Activated CD8-positive, alpha-beta T cell treated with anti-CD3 and anti-CD28 coated beads for 36 hours (primary cell): ENCODE data around the gene SCNN1B. TPM values are rescaled to one million over a fixed set of nuclear protein-coding genes. Genes with fewer than 3 reads are reported as not detected.
A peak's percentile ranks its signal among the peaks of the same experiment; 100 is the strongest.
"Not testable (repeated sequence)": the region's sequence is repeated elsewhere in the genome, so short reads cannot be mapped to it uniquely, and the experiment has no call there.

Experiments used
- ATAC-seq: fragments of 200-7000 bp; cut with Tn5 transposase; one replicate; pipeline ENCODE4 v1.10.0; 2021; ENCODE audit warnings: mild to moderate bottlenecking, moderate library complexity
- CTCF ChIA-PET: fragments of 350-600 bp; sonication (Branson Sonifier 250); formaldehyde crosslinking; loops from one replicate; lab custom pipeline; 2021; ENCODE audit warnings: antibody characterized with exemption; lab: Charles Lee
- POLR2A ChIA-PET: fragments of 350-600 bp; sonication (Branson Sonifier 250); formaldehyde crosslinking; loops from one replicate; lab custom pipeline; 2021; ENCODE audit warnings: antibody characterized with exemption; lab: Charles Lee
- DNase-seq: peaks from one replicate; pipeline ENCODE4 v3.0.0-alpha.2; 2020
- H3K27ac Mint-ChIP-seq: one replicate; pipeline ENCODE4 v1.8.0; 2021; ENCODE audit warnings: mild to moderate bottlenecking, mixed read lengths
- H3K27me3 Mint-ChIP-seq: one replicate; pipeline ENCODE4 v1.8.0; 2021; ENCODE audit warnings: mixed read lengths
- H3K36me3 Mint-ChIP-seq: one replicate; pipeline ENCODE4 v1.8.0; 2021; ENCODE audit warnings: low read depth, mixed read lengths
- H3K4me1 Mint-ChIP-seq: one replicate; pipeline ENCODE4 v1.8.0; 2021; ENCODE audit warnings: low read depth, mixed read lengths
- H3K4me3 Mint-ChIP-seq: one replicate; pipeline ENCODE4 v1.8.0; 2021; ENCODE audit warnings: mild to moderate bottlenecking, moderate library complexity, mixed read lengths
- H3K9me3 Mint-ChIP-seq: one replicate; pipeline ENCODE4 v1.8.0; 2021; ENCODE audit warnings: mixed read lengths
- intact Hi-C: fragments of 100-400 bp; cut with micrococcal nuclease; formaldehyde crosslinking; loops from one replicate; pipeline ENCODE4 v1.10.0; 2022
- total RNA-seq, 2 experiments: library from RNA; stranded (reverse); gene quantifications; one replicate each; pipeline ENCODE4 v1.2.3, GENCODE V29; 2021
- TF ChIP-seq, protein P1 (sequence below): fragments of 200-600 bp; IDR thresholded peaks from one replicate; pipeline ENCODE4 v1.8.0; 2022; ENCODE audit warnings: antibody characterized with exemption, mild to moderate bottlenecking

Gene SCNN1B
- total RNA-seq, 2 experiments from 2014 or later = not detected

GRCh38 chr16:23357761-23358290, 55.7 kb downstream of the SCNN1B start:
- peaks cover 4% of the 10 kb centered on the region for H3K27me3 Mint-ChIP-seq
- CTCF ChIA-PET = interaction anchor here (0.6 kb wide), 1 partner anchor 177 kb away, joined by 3 read pairs; no protein-coding TSS in a partner anchor

DNA sequence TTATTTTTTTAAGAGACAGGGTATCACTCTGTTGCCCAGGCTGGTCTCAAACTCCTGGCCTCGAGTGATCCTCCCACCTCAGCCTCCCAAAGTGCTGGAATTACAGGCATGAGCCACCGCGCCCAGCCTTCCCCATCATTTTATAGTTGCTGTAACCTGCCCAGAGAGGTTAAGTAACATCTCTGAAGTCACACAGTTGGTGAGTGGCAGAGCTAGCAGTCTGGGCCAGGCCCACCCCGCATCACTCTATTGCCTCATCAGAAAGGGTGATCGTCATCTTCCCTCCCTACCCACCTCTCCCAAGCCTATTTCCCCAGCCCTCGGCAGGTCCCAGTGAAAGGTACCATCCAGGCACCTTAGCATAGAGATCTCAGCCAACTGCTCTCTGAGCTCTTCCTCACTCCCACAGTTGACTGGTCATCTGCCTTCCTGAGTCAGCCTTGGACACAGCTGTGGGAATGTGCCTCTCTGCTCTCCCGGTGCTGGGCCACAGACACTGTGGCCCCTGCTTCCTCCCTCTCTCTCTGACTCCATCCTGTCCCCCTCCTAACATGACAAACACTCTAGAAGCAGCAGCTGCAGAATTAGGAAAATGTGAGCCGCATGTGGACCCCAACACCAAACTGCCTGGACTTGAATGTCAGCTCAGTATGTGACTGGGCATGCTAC, 57.1 kb downstream of the SCNN1B start:
- Mint-ChIP-seq H3K36me3 (no peaks in the 10 kb centered on the region), H3K4me3 (no peak overlapping the region), H3K27ac (no peak overlapping the region), H3K4me1 (no peaks in the 10 kb centered on the region), H3K9me3 (no peaks in the 10 kb centered on the region), H3K27me3 (peaks cover 4% of the 10 kb centered on the region)
- CTCF ChIA-PET = interaction anchor here (1.4 kb wide), 1 partner anchor 74 kb away, joined by 4 read pairs; no protein-coding TSS in a partner anchor
- no peak for ATAC-seq
- POLR2A ChIA-PET = no interaction called here
- intact Hi-C loops = no loop called here
- TF ChIP-seq, protein P1, sequence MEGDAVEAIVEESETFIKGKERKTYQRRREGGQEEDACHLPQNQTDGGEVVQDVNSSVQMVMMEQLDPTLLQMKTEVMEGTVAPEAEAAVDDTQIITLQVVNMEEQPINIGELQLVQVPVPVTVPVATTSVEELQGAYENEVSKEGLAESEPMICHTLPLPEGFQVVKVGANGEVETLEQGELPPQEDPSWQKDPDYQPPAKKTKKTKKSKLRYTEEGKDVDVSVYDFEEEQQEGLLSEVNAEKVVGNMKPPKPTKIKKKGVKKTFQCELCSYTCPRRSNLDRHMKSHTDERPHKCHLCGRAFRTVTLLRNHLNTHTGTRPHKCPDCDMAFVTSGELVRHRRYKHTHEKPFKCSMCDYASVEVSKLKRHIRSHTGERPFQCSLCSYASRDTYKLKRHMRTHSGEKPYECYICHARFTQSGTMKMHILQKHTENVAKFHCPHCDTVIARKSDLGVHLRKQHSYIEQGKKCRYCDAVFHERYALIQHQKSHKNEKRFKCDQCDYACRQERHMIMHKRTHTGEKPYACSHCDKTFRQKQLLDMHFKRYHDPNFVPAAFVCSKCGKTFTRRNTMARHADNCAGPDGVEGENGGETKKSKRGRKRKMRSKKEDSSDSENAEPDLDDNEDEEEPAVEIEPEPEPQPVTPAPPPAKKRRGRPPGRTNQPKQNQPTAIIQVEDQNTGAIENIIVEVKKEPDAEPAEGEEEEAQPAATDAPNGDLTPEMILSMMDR = no peak
- DNase-seq = no peak

More at GRCh38 chr16:23357761-23358290, 55.7 kb downstream of the SCNN1B start:
- Mint-ChIP-seq H3K27ac (no peak overlapping the region), H3K36me3 (no peaks in the 10 kb centered on the region), H3K4me3 (no peak overlapping the region), H3K9me3 (no peaks in the 10 kb centered on the region), H3K4me1 (no peaks in the 10 kb centered on the region)
- DNase-seq = no peak
- intact Hi-C loops = no loop called here
- TF ChIP-seq, protein P1 = no peak
- no peak for ATAC-seq
- POLR2A ChIA-PET = no interaction called here

GRCh38 chr16:23362460-23363317, 60.6 kb downstream of the SCNN1B start:
- intact Hi-C loops = no loop called here
- DNase-seq = no peak
- Mint-ChIP-seq H3K36me3 (no peaks in the 10 kb centered on the region), H3K4me1 (peaks cover 8% of the 10 kb centered on the region), H3K27me3 (no peaks in the 10 kb centered on the region), H3K4me3 (no peak overlapping the region), H3K27ac (no peak overlapping the region), H3K9me3 (no peaks in the 10 kb centered on the region)
- no peak for ATAC-seq
- TF ChIP-seq, protein P1 = no peak
- ChIA-PET CTCF (no interaction called here), POLR2A (interaction anchor here (0.8 kb wide), 1 partner anchor 19 kb away, joined by 4 read pairs; no protein-coding TSS in a partner anchor)

DNA sequence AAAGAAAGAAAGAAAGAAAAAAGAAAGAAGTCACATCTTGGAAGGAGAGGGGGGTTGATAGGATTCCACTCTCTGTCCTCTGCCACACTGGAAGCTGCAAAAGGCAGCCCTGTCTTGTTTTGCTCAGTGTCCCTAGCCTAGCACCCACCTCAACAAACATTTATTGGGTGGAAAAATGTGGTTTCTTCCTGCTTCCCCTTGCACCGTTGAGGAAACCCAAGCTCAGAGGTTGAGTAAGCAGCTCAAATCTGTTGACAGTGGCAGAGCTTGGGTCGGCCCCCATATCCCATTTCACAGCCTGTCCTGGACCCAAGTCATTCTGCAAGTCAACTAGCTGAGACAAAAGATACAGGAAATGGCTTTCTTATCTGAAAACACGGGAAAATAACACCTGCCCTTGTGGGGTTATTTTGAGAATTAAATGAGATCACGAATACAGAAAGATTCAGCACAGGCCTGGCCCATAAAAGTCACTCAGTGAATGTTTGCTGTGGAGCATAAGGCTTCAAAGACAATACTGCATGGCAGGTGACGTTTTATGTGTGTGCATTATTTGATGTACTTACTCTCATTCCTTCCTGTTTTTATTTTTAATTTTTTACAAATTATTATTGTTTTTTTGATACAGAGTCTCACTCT, 63.6 kb downstream of the SCNN1B start:
- H3K4me1 Mint-ChIP-seq = peaks cover 8% of the 10 kb centered on the region
- H3K9me3 Mint-ChIP-seq = no peaks in the 10 kb centered on the region
- H3K27me3 Mint-ChIP-seq = no peaks in the 10 kb centered on the region
- DNase-seq (peak; percentile 12), ATAC-seq (peak; percentile 62)
- no peak overlapping the region for H3K4me3 Mint-ChIP-seq
- POLR2A ChIA-PET = no interaction called here
- TF ChIP-seq, protein P1 = no peak
- CTCF ChIA-PET = no interaction called here
- H3K36me3 Mint-ChIP-seq = no peaks in the 10 kb centered on the region
- peak overlapping the region; percentile 39 for H3K27ac Mint-ChIP-seq
- intact Hi-C loops = no loop called here

GRCh38 chr16:23366341-23366740, 64.2 kb downstream of the SCNN1B start:
- POLR2A ChIA-PET, H3K4me3 Mint-ChIP-seq, H3K27me3 Mint-ChIP-seq, H3K36me3 Mint-ChIP-seq, H3K9me3 Mint-ChIP-seq, intact Hi-C loops, ATAC-seq, H3K4me1 Mint-ChIP-seq, H3K27ac Mint-ChIP-seq, DNase-seq, CTCF ChIA-PET: not testable (repeated sequence)
